ENCODE results near the gene SHISA6. TPM values are rescaled to one million over a fixed set of nuclear protein-coding genes. Genes with fewer than 3 reads are reported as not detected.
"Not testable (repeated sequence)": the region's sequence is repeated elsewhere in the genome, so short reads cannot be mapped to it uniquely, and the experiment has no call there.

Gene SHISA6
- polyA plus RNA-seq, 2 donors = 0.33 to 0.41 TPM

- Histone ChIP-seq H3K27ac (ENCODE audit: low read depth in 2 of 2, low read length in 1 of 2) (no peak overlapping the region), H3K4me3 (ENCODE audit: low read depth in 1 of 2, low read length in 2 of 2) (no peak overlapping the region), H3K9me3 (ENCODE audit: control insufficient read depth in 2 of 2, insufficient read depth in 1 of 2, low read depth in 1 of 2, low read length in 1 of 2) (no peaks in the 10 kb centered on the region), H3K27me3 (ENCODE audit: control insufficient read depth in 1 of 2, insufficient read depth in 2 of 2, low read length in 2 of 2) (no peaks in the 10 kb centered on the region), H3K4me1 (ENCODE audit: control insufficient read depth in 2 of 2, insufficient read depth in 2 of 2, low read length in 1 of 2) (no peaks in the 10 kb centered on the region), H3K36me3 (ENCODE audit: control insufficient read depth in 2 of 2, insufficient read depth in 2 of 2, low read length in 1 of 2) (no peaks in the 10 kb centered on the region)
- WGBS, 2 donors = 89 to 92% methylated on average over 10 of the region's 10 CpGs
These were observed 53.8 kb downstream of the SHISA6 start for GRCh38 chr17:11294826-11295225.

- no peaks in the 10 kb centered on the region for H3K36me3 ChIP-seq (ENCODE audit: control insufficient read depth in 2 of 2, insufficient read depth in 2 of 2, low read length in 1 of 2)
- H3K27ac ChIP-seq (ENCODE audit: low read depth in 2 of 2, low read length in 1 of 2) = no peak overlapping the region
- WGBS, 2 donors = 38 to 55% methylated on average over 4 of the region's 4 CpGs
- H3K27me3 ChIP-seq (ENCODE audit: control insufficient read depth in 1 of 2, insufficient read depth in 2 of 2, low read length in 2 of 2) = no peaks in the 10 kb centered on the region
- H3K9me3 ChIP-seq (ENCODE audit: control insufficient read depth in 2 of 2, insufficient read depth in 1 of 2, low read depth in 1 of 2, low read length in 1 of 2) = no peaks in the 10 kb centered on the region
- H3K4me1 ChIP-seq (ENCODE audit: control insufficient read depth in 2 of 2, insufficient read depth in 2 of 2, low read length in 1 of 2) = no peaks in the 10 kb centered on the region
- H3K4me3 ChIP-seq (ENCODE audit: low read depth in 1 of 2, low read length in 2 of 2) = no peak overlapping the region
These were observed 56.0 kb downstream of the SHISA6 start for GRCh38 chr17:11296994-11297393.

- H3K4me1 ChIP-seq (ENCODE audit: control insufficient read depth in 2 of 2, insufficient read depth in 2 of 2, low read length in 1 of 2) = no peaks in the 10 kb centered on the region
- no peaks in the 10 kb centered on the region for H3K36me3 ChIP-seq (ENCODE audit: control insufficient read depth in 2 of 2, insufficient read depth in 2 of 2, low read length in 1 of 2)
- no peaks in the 10 kb centered on the region for H3K9me3 ChIP-seq (ENCODE audit: control insufficient read depth in 2 of 2, insufficient read depth in 1 of 2, low read depth in 1 of 2, low read length in 1 of 2)
- 81 to 86% methylated on average over 1 of the region's 1 CpG for WGBS, 2 donors
- H3K4me3 ChIP-seq (ENCODE audit: low read depth in 1 of 2, low read length in 2 of 2) = no peak overlapping the region
- no peaks in the 10 kb centered on the region for H3K27me3 ChIP-seq (ENCODE audit: control insufficient read depth in 1 of 2, insufficient read depth in 2 of 2, low read length in 2 of 2)
- no peak overlapping the region for H3K27ac ChIP-seq (ENCODE audit: low read depth in 2 of 2, low read length in 1 of 2)
These were observed 57.4 kb downstream of the SHISA6 start for GRCh38 chr17:11298401-11298800.

GRCh38 chr17:11300201-11300600 is 59.2 kb downstream of the SHISA6 start:
- Histone ChIP-seq H3K9me3 (ENCODE audit: control insufficient read depth in 2 of 2, insufficient read depth in 1 of 2, low read depth in 1 of 2, low read length in 1 of 2) (peaks cover 0 to 3% of the 10 kb centered on the region in 2 donors), H3K4me3 (ENCODE audit: low read depth in 1 of 2, low read length in 2 of 2) (no peak overlapping the region), H3K36me3 (ENCODE audit: control insufficient read depth in 2 of 2, insufficient read depth in 2 of 2, low read length in 1 of 2) (no peaks in the 10 kb centered on the region), H3K27ac (ENCODE audit: low read depth in 2 of 2, low read length in 1 of 2) (no peak overlapping the region), H3K27me3 (ENCODE audit: control insufficient read depth in 1 of 2, insufficient read depth in 2 of 2, low read length in 2 of 2) (no peaks in the 10 kb centered on the region), H3K4me1 (ENCODE audit: control insufficient read depth in 2 of 2, insufficient read depth in 2 of 2, low read length in 1 of 2) (no peaks in the 10 kb centered on the region)
- WGBS, 2 donors = 84 to 86% methylated on average over 7 of the region's 7 CpGs

- peaks cover 0 to 3% of the 10 kb centered on the region in 2 donors for H3K9me3 ChIP-seq (ENCODE audit: control insufficient read depth in 2 of 2, insufficient read depth in 1 of 2, low read depth in 1 of 2, low read length in 1 of 2)
- no peaks in the 10 kb centered on the region for H3K27me3 ChIP-seq (ENCODE audit: control insufficient read depth in 1 of 2, insufficient read depth in 2 of 2, low read length in 2 of 2)
- H3K4me3 ChIP-seq (ENCODE audit: low read depth in 1 of 2, low read length in 2 of 2) = no peak overlapping the region
- no peaks in the 10 kb centered on the region for H3K4me1 ChIP-seq (ENCODE audit: control insufficient read depth in 2 of 2, insufficient read depth in 2 of 2, low read length in 1 of 2)
- 69 to 72% methylated on average over 6 of the region's 6 CpGs for WGBS, 2 donors
- no peak overlapping the region for H3K27ac ChIP-seq (ENCODE audit: low read depth in 2 of 2, low read length in 1 of 2)
- no peaks in the 10 kb centered on the region for H3K36me3 ChIP-seq (ENCODE audit: control insufficient read depth in 2 of 2, insufficient read depth in 2 of 2, low read length in 1 of 2)
These were observed 59.7 kb downstream of the SHISA6 start for GRCh38 chr17:11300738-11301137.

- H3K9me3 ChIP-seq (ENCODE audit: control insufficient read depth in 2 of 2, insufficient read depth in 1 of 2, low read depth in 1 of 2, low read length in 1 of 2); H3K27ac ChIP-seq (ENCODE audit: low read depth in 2 of 2, low read length in 1 of 2); H3K4me1 ChIP-seq (ENCODE audit: control insufficient read depth in 2 of 2, insufficient read depth in 2 of 2, low read length in 1 of 2); H3K27me3 ChIP-seq (ENCODE audit: control insufficient read depth in 1 of 2, insufficient read depth in 2 of 2, low read length in 2 of 2); H3K4me3 ChIP-seq (ENCODE audit: low read depth in 1 of 2, low read length in 2 of 2); H3K36me3 ChIP-seq (ENCODE audit: control insufficient read depth in 2 of 2, insufficient read depth in 2 of 2, low read length in 1 of 2): not testable (repeated sequence)
- WGBS, 2 donors = 94 to 96% methylated on average over 5 of the region's 5 CpGs
These were observed 60.9 kb downstream of the SHISA6 start for GRCh38 chr17:11301874-11302273.

GRCh38 chr17:11302401-11303186 is 61.6 kb downstream of the SHISA6 start:
- H3K27me3 ChIP-seq (ENCODE audit: control insufficient read depth in 1 of 2, insufficient read depth in 2 of 2, low read length in 2 of 2) = no peaks in the 10 kb centered on the region
- peaks cover 0 to 3% of the 10 kb centered on the region in 2 donors for H3K9me3 ChIP-seq (ENCODE audit: control insufficient read depth in 2 of 2, insufficient read depth in 1 of 2, low read depth in 1 of 2, low read length in 1 of 2)
- H3K4me1 ChIP-seq (ENCODE audit: control insufficient read depth in 2 of 2, insufficient read depth in 2 of 2, low read length in 1 of 2) = no peaks in the 10 kb centered on the region
- no peak overlapping the region for H3K27ac ChIP-seq (ENCODE audit: low read depth in 2 of 2, low read length in 1 of 2)
- 70 to 72% methylated on average over 9 of the region's 9 CpGs for WGBS, 2 donors
- no peaks in the 10 kb centered on the region for H3K36me3 ChIP-seq (ENCODE audit: control insufficient read depth in 2 of 2, insufficient read depth in 2 of 2, low read length in 1 of 2)
- H3K4me3 ChIP-seq (ENCODE audit: low read depth in 1 of 2, low read length in 2 of 2) = no peak overlapping the region

GRCh38 chr17:11303773-11304394 is 62.9 kb downstream of the SHISA6 start:
- 89% methylated on average over 12 of the region's 12 CpGs for WGBS, 2 donors
- Histone ChIP-seq H3K4me3 (ENCODE audit: low read depth in 1 of 2, low read length in 2 of 2) (no peak overlapping the region), H3K9me3 (ENCODE audit: control insufficient read depth in 2 of 2, insufficient read depth in 1 of 2, low read depth in 1 of 2, low read length in 1 of 2) (peaks cover 0 to 3% of the 10 kb centered on the region in 2 donors), H3K36me3 (ENCODE audit: control insufficient read depth in 2 of 2, insufficient read depth in 2 of 2, low read length in 1 of 2) (no peaks in the 10 kb centered on the region), H3K4me1 (ENCODE audit: control insufficient read depth in 2 of 2, insufficient read depth in 2 of 2, low read length in 1 of 2) (no peaks in the 10 kb centered on the region), H3K27ac (ENCODE audit: low read depth in 2 of 2, low read length in 1 of 2) (no peak overlapping the region), H3K27me3 (ENCODE audit: control insufficient read depth in 1 of 2, insufficient read depth in 2 of 2, low read length in 2 of 2) (no peaks in the 10 kb centered on the region)

- peaks cover 0 to 3% of the 10 kb centered on the region in 2 donors for H3K9me3 ChIP-seq (ENCODE audit: control insufficient read depth in 2 of 2, insufficient read depth in 1 of 2, low read depth in 1 of 2, low read length in 1 of 2)
- no peaks in the 10 kb centered on the region for H3K36me3 ChIP-seq (ENCODE audit: control insufficient read depth in 2 of 2, insufficient read depth in 2 of 2, low read length in 1 of 2)
- no peak overlapping the region for H3K4me3 ChIP-seq (ENCODE audit: low read depth in 1 of 2, low read length in 2 of 2)
- no peaks in the 10 kb centered on the region for H3K4me1 ChIP-seq (ENCODE audit: control insufficient read depth in 2 of 2, insufficient read depth in 2 of 2, low read length in 1 of 2)
- H3K27ac ChIP-seq (ENCODE audit: low read depth in 2 of 2, low read length in 1 of 2) = no peak overlapping the region
- H3K27me3 ChIP-seq (ENCODE audit: control insufficient read depth in 1 of 2, insufficient read depth in 2 of 2, low read length in 2 of 2) = no peaks in the 10 kb centered on the region
- 73 to 83% methylated on average over 7 of the region's 7 CpGs for WGBS, 2 donors
These were observed 63.6 kb downstream of the SHISA6 start for GRCh38 chr17:11304568-11304967.

GRCh38 chr17:11305524-11305923 is 64.5 kb downstream of the SHISA6 start:
- Histone ChIP-seq H3K9me3 (ENCODE audit: control insufficient read depth in 2 of 2, insufficient read depth in 1 of 2, low read depth in 1 of 2, low read length in 1 of 2) (peaks cover 0 to 3% of the 10 kb centered on the region in 2 donors), H3K36me3 (ENCODE audit: control insufficient read depth in 2 of 2, insufficient read depth in 2 of 2, low read length in 1 of 2) (no peaks in the 10 kb centered on the region), H3K4me3 (ENCODE audit: low read depth in 1 of 2, low read length in 2 of 2) (no peak overlapping the region), H3K27ac (ENCODE audit: low read depth in 2 of 2, low read length in 1 of 2) (no peak overlapping the region), H3K27me3 (ENCODE audit: control insufficient read depth in 1 of 2, insufficient read depth in 2 of 2, low read length in 2 of 2) (no peaks in the 10 kb centered on the region), H3K4me1 (ENCODE audit: control insufficient read depth in 2 of 2, insufficient read depth in 2 of 2, low read length in 1 of 2) (no peaks in the 10 kb centered on the region)
- WGBS, 2 donors = 94 to 95% methylated on average over 9 of the region's 9 CpGs
